ENCODE results near the gene ERICH4. TPM values are rescaled to one million over a fixed set of nuclear protein-coding genes. Genes with fewer than 3 reads are reported as not detected.
A peak's percentile ranks its signal among the peaks of the same experiment; 100 is the strongest.

ERICH4 gene
- total RNA-seq, 2 experiments from 2014 or later, result not detected

- Histone ChIP-seq H3K9me3 (ENCODE audit: low read length) (no peaks in the 10 kb centered on the region), H3K79me2 (ENCODE audit: insufficient read depth, low read depth, low read length) (no peaks in the 10 kb centered on the region), H2AFZ (ENCODE audit: low read length) (no peak overlapping the region), H3K9me2 (ENCODE audit: insufficient read depth, low read length) (no peaks in the 10 kb centered on the region), H3K27ac (ENCODE audit: low read depth, low read length, poor library complexity, severe bottlenecking) (no peak overlapping the region), H4K20me1 (ENCODE audit: insufficient read depth, low read length) (no peaks in the 10 kb centered on the region), H3K4me1 (ENCODE audit: insufficient read depth, low read length, poor library complexity, severe bottlenecking) (peaks cover 27% of the 10 kb centered on the region), H3K36me3 (ENCODE audit: insufficient read depth, low read length) (no peaks in the 10 kb centered on the region), H3K4me2 (ENCODE audit: low read length) (no peak overlapping the region), H3K4me3 (ENCODE audit: low read depth, low read length, poor library complexity, severe bottlenecking) (no peak overlapping the region)
- no TSS peak for BruUV-seq (replicated peaks)
- ChIA-PET CTCF (ENCODE audit: unreplicated experiment) (interaction anchor here (1.9 kb wide), 1 partner anchor 9 kb away, joined by 4 read pairs; the partner anchor contains the start of gene DMAC2), POLR2A (interaction anchor here (0.5 to 0.6 kb wide), 2 partner anchors 14 to 87 kb away, joined by 4 read pairs; no protein-coding TSS in a partner anchor)
- intact Hi-C loops (cut with micrococcal nuclease; ENCODE audit: unreplicated experiment), result loop anchor here (2.0 kb wide), 3 partner anchors 69 to 123 kb away; no protein-coding TSS in a partner anchor
- TF ChIP-seq EZH2phosphoT487 (IDR thresholded peaks at IDR 0.05; ENCODE audit: borderline replicate concordance, low read depth, low read length) (no peak), CTCF (conservative IDR thresholded peaks at IDR 0.05; ENCODE audit: low read length) (peak; percentile 56)
- DNase-seq (ENCODE audit: low spot score), result no peak
Measured at GRCh38 chr19:41447732-41448332, 4.9 kb downstream of the ERICH4 start.

- H3K27ac ChIP-seq (ENCODE audit: low read depth, low read length, poor library complexity, severe bottlenecking), result no peak overlapping the region
- peak overlapping the region; percentile 42 for H3K4me3 ChIP-seq (ENCODE audit: low read depth, low read length, poor library complexity, severe bottlenecking)
- no peaks in the 10 kb centered on the region for H3K9me3 ChIP-seq (ENCODE audit: low read length)
- no peaks in the 10 kb centered on the region for H3K9me2 ChIP-seq (ENCODE audit: insufficient read depth, low read length)
- intact Hi-C loops (cut with micrococcal nuclease; ENCODE audit: unreplicated experiment), result loop anchor here (1.0 to 2.0 kb wide), 6 partner anchors 68 to 148 kb away; no protein-coding TSS in a partner anchor
- H3K4me2 ChIP-seq (ENCODE audit: low read length), result peak overlapping the region; percentile 62
- no peaks in the 10 kb centered on the region for H3K79me2 ChIP-seq (ENCODE audit: insufficient read depth, low read depth, low read length)
- H2AFZ ChIP-seq (ENCODE audit: low read length), result peak overlapping the region; percentile 86
- no peaks in the 10 kb centered on the region for H4K20me1 ChIP-seq (ENCODE audit: insufficient read depth, low read length)
- no TSS peak for BruUV-seq (replicated peaks)
- POLR2A ChIA-PET, result interaction anchor here (0.6 to 1.9 kb wide), 3 partner anchors 9 to 118 kb away, joined by 3 to 10 read pairs (median 4); partner anchors contain the start of gene DMAC2
- peak; percentile 71 for DNase-seq (ENCODE audit: low spot score)
- H3K4me1 ChIP-seq (ENCODE audit: insufficient read depth, low read length, poor library complexity, severe bottlenecking), result peaks cover 23% of the 10 kb centered on the region
- TF ChIP-seq CTCF (conservative IDR thresholded peaks at IDR 0.05; ENCODE audit: low read length) (peak; percentile 99), EZH2phosphoT487 (IDR thresholded peaks at IDR 0.05; ENCODE audit: borderline replicate concordance, low read depth, low read length) (no peak)
- CTCF ChIA-PET (ENCODE audit: unreplicated experiment), result interaction anchor here (0.9 to 1.9 kb wide), 4 partner anchors 10 to 114 kb away, joined by 3 to 6 read pairs (median 4); partner anchors contain the start of gene DMAC2
- H3K36me3 ChIP-seq (ENCODE audit: insufficient read depth, low read length), result no peaks in the 10 kb centered on the region
Measured at GRCh38 chr19:41449079-41449864, 6.3 kb downstream of the ERICH4 start.

Measured in OCI-LY7 (cell line).